ENCODE data around the gene OPHN1. TPM values are rescaled to one million over a fixed set of nuclear protein-coding genes. Genes with fewer than 3 reads are reported as not detected.

OPHN1 gene
- total RNA-seq, 1 experiment from 2014 or later, result 4.6 TPM

- intact Hi-C loops (cut with micrococcal nuclease; ENCODE audit: unreplicated experiment), result no loop called here
- no peaks in the 10 kb centered on the region for H3K27me3 Mint-ChIP-seq (ENCODE audit: insufficient read depth, unreplicated experiment)
- Histone ChIP-seq H3K4me3 (ENCODE audit: low read depth, low read length) (no peak overlapping the region), H3K27me3 (replicated peaks; ENCODE audit: control insufficient read depth, insufficient read depth, low read length) (no peaks in the 10 kb centered on the region), H3K9me3 (no peaks in the 10 kb centered on the region), H3K36me3 (ENCODE audit: control insufficient read depth, insufficient read depth, low read length) (no peaks in the 10 kb centered on the region), H3K4me1 (no peaks in the 10 kb centered on the region)
- H3K27ac Mint-ChIP-seq (ENCODE audit: unreplicated experiment), result no peak overlapping the region
- DNase-seq, result no peak
- no peaks in the 10 kb centered on the region for H3K4me1 Mint-ChIP-seq (ENCODE audit: low read depth, unreplicated experiment)
- H3K36me3 Mint-ChIP-seq (ENCODE audit: insufficient read depth, unreplicated experiment), result no peaks in the 10 kb centered on the region
- no peak overlapping the region for H3K4me3 Mint-ChIP-seq (ENCODE audit: unreplicated experiment)
- ChIA-PET CTCF (no interaction called here), POLR2A (no interaction called here)
- peaks cover 7% of the 10 kb centered on the region for H3K9me3 Mint-ChIP-seq (ENCODE audit: unreplicated experiment)
- no peak for TF ChIP-seq CTCF (IDR thresholded peaks at IDR 0.05; ENCODE audit: insufficient read depth in 1 of 2, low read depth in 1 of 2, low read length in 1 of 2, severe bottlenecking in 1 of 2, unreplicated experiment in 1 of 2)
- BruUV-seq (replicated peaks), result no TSS peak
These were observed 56.9 kb downstream of the OPHN1 start for GRCh38 chrX:68376373-68376772.

- H3K4me3 ChIP-seq (ENCODE audit: low read depth, low read length), result no peak overlapping the region
- intact Hi-C loops (cut with micrococcal nuclease; ENCODE audit: unreplicated experiment), result no loop called here
- no peaks in the 10 kb centered on the region for H3K27me3 Mint-ChIP-seq (ENCODE audit: insufficient read depth, unreplicated experiment)
- ChIA-PET POLR2A (no interaction called here), CTCF (no interaction called here)
- no peaks in the 10 kb centered on the region for H3K4me1 ChIP-seq
- H3K27me3 ChIP-seq (replicated peaks; ENCODE audit: control insufficient read depth, insufficient read depth, low read length), result no peaks in the 10 kb centered on the region
- no peak for TF ChIP-seq CTCF (IDR thresholded peaks at IDR 0.05; ENCODE audit: insufficient read depth in 1 of 2, low read depth in 1 of 2, low read length in 1 of 2, severe bottlenecking in 1 of 2, unreplicated experiment in 1 of 2)
- no peaks in the 10 kb centered on the region for H3K36me3 Mint-ChIP-seq (ENCODE audit: insufficient read depth, unreplicated experiment)
- BruUV-seq (replicated peaks), result no TSS peak
- no peak overlapping the region for H3K4me3 Mint-ChIP-seq (ENCODE audit: unreplicated experiment)
- no peaks in the 10 kb centered on the region for H3K9me3 ChIP-seq
- no peak for DNase-seq
- H3K36me3 ChIP-seq (ENCODE audit: control insufficient read depth, insufficient read depth, low read length), result no peaks in the 10 kb centered on the region
- H3K9me3 Mint-ChIP-seq (ENCODE audit: unreplicated experiment), result peaks cover 2% of the 10 kb centered on the region
- H3K4me1 Mint-ChIP-seq (ENCODE audit: low read depth, unreplicated experiment), result no peaks in the 10 kb centered on the region
- no peak overlapping the region for H3K27ac Mint-ChIP-seq (ENCODE audit: unreplicated experiment)
These were observed 57.5 kb downstream of the OPHN1 start for GRCh38 chrX:68375803-68376202.

- ChIA-PET POLR2A (no interaction called here), CTCF (interaction anchor here (1.1 kb wide), 1 partner anchor 175 kb away, joined by 4 read pairs; no protein-coding TSS in a partner anchor)
These were observed 60.6 kb downstream of the OPHN1 start for GRCh38 chrX:68372665-68373064.

More at GRCh38 chrX:68372665-68373064, 60.6 kb downstream of the OPHN1 start:
- BruUV-seq (replicated peaks), result no TSS peak
- Mint-ChIP-seq H3K36me3 (ENCODE audit: insufficient read depth, unreplicated experiment) (no peaks in the 10 kb centered on the region), H3K27ac (ENCODE audit: unreplicated experiment) (no peak overlapping the region), H3K9me3 (ENCODE audit: unreplicated experiment) (no peaks in the 10 kb centered on the region), H3K4me1 (ENCODE audit: low read depth, unreplicated experiment) (no peaks in the 10 kb centered on the region), H3K27me3 (ENCODE audit: insufficient read depth, unreplicated experiment) (no peaks in the 10 kb centered on the region), H3K4me3 (ENCODE audit: unreplicated experiment) (no peak overlapping the region)
- Histone ChIP-seq H3K27me3 (replicated peaks; ENCODE audit: control insufficient read depth, insufficient read depth, low read length) (no peaks in the 10 kb centered on the region), H3K9me3 (no peaks in the 10 kb centered on the region), H3K36me3 (ENCODE audit: control insufficient read depth, insufficient read depth, low read length) (no peaks in the 10 kb centered on the region), H3K4me3 (ENCODE audit: low read depth, low read length) (no peak overlapping the region), H3K4me1 (no peaks in the 10 kb centered on the region)
- TF ChIP-seq CTCF (IDR thresholded peaks at IDR 0.05; ENCODE audit: insufficient read depth in 1 of 2, low read depth in 1 of 2, low read length in 1 of 2, severe bottlenecking in 1 of 2, unreplicated experiment in 1 of 2), result no peak
- DNase-seq, result no peak
- intact Hi-C loops (cut with micrococcal nuclease; ENCODE audit: unreplicated experiment), result no loop called here
